Liver (tissue), 9 donors: ENCODE results near the gene PTPRN2. TPM values are rescaled to one million over a fixed set of nuclear protein-coding genes. Genes with fewer than 3 reads are reported as not detected.

Source experiments
- DNase-seq: peaks from one replicate; pipeline ENCODE4 v3.0.0-alpha.2; 2017; ENCODE audit warnings: low spot score
- H3K27ac ChIP-seq, 2 donors: one replicate each; pipeline ENCODE4 v1.7.0; 2013; ENCODE audit warnings: inconsistent platforms in 2 of 2, low read length in 2 of 2, control low read depth in 1 of 2, low read depth in 1 of 2, mild to moderate bottlenecking in 1 of 2
- H3K27me3 ChIP-seq, 4 donors: one replicate each; pipeline versions ENCODE4 v1.6.1 to v1.7.0; 2013; ENCODE audit warnings: low read length in 3 of 4, inconsistent platforms in 1 of 4, mild to moderate bottlenecking in 1 of 4, moderate library complexity in 1 of 4; ENCODE audit not compliant: control insufficient read depth in 4 of 4, insufficient read depth in 4 of 4
- H3K36me3 ChIP-seq, 4 donors: one replicate each; pipeline versions ENCODE4 v1.6.1 to v1.7.0; 2013; ENCODE audit warnings: low read length in 3 of 4, mild to moderate bottlenecking in 3 of 4, low read depth in 1 of 4, moderate library complexity in 1 of 4; ENCODE audit not compliant: control insufficient read depth in 4 of 4, insufficient read depth in 3 of 4
- H3K4me1 ChIP-seq, 4 donors: one replicate each; pipeline versions ENCODE4 v1.6.1 to v1.7.0; 2013; ENCODE audit warnings: low read length in 3 of 4, mild to moderate bottlenecking in 3 of 4, moderate library complexity in 1 of 4; ENCODE audit not compliant: control insufficient read depth in 4 of 4, insufficient read depth in 4 of 4
- H3K4me3 ChIP-seq, 3 donors: one replicate each; pipeline versions ENCODE4 v1.6.1 to v1.7.0; 2013; ENCODE audit warnings: low read length in 3 of 3, control low read depth in 1 of 3, low read depth in 1 of 3, mild to moderate bottlenecking in 1 of 3
- H3K9ac ChIP-seq, 2 donors: one replicate each; pipeline ENCODE4 v1.7.0; 2013; ENCODE audit warnings: low read length in 2 of 2, mild to moderate bottlenecking in 2 of 2, moderate library complexity in 2 of 2, control low read depth in 1 of 2, low read depth in 1 of 2
- H3K9me3 ChIP-seq, 4 donors: one replicate each; pipeline versions ENCODE4 v1.6.1 to v1.7.0; 2013; ENCODE audit warnings: low read length in 3 of 4; ENCODE audit not compliant: control insufficient read depth in 4 of 4
- EGR1 ChIP-seq, 2 donors: IDR thresholded peaks; 2 replicates each; pipeline ENCODE4 v1.6.1; 2016 to 2018; ENCODE audit warnings: antibody characterized with exemption in 2 of 2, low read depth in 2 of 2
- FOXA1 ChIP-seq: IDR thresholded peaks from 2 replicates; pipeline ENCODE4 v1.6.1; 2016; ENCODE audit warnings: antibody characterized with exemption
- FOXA2 ChIP-seq: IDR thresholded peaks from 2 replicates; pipeline ENCODE4 v1.6.1; 2016; ENCODE audit warnings: antibody characterized with exemption
- GABPA ChIP-seq, 2 donors: IDR thresholded peaks in 1 of 2; conservative IDR thresholded peaks in 1 of 2; 2 replicates each; pipeline ENCODE4 v1.6.1; 2016; ENCODE audit warnings: antibody characterized with exemption in 2 of 2, mild to moderate bottlenecking in 1 of 2, moderate library complexity in 1 of 2
- HNF4A ChIP-seq, 2 donors: conservative IDR thresholded peaks; 2 replicates each; pipeline ENCODE4 v1.6.1; 2016; ENCODE audit warnings: antibody characterized with exemption in 2 of 2, mild to moderate bottlenecking in 2 of 2
- HNF4G ChIP-seq: IDR thresholded peaks from 2 replicates; pipeline ENCODE4 v1.6.1; 2016; ENCODE audit warnings: antibody characterized with exemption
- JUND ChIP-seq, 2 donors: IDR thresholded peaks; 2 replicates each; pipeline ENCODE4 v1.6.1; 2016; ENCODE audit warnings: antibody characterized with exemption in 2 of 2
- MAX ChIP-seq: IDR thresholded peaks from 2 replicates; pipeline ENCODE4 v1.6.1; 2016; ENCODE audit warnings: antibody characterized with exemption
- NR2F2 ChIP-seq: IDR thresholded peaks from 2 replicates; pipeline ENCODE4 v1.6.1; 2016; ENCODE audit warnings: antibody characterized with exemption
- TAF1 ChIP-seq: conservative IDR thresholded peaks from 2 replicates; pipeline ENCODE4 v1.6.1; 2016; ENCODE audit warnings: antibody characterized with exemption, mild to moderate bottlenecking
- YY1 ChIP-seq: IDR thresholded peaks from 2 replicates; pipeline ENCODE4 v1.6.1; 2016; ENCODE audit warnings: antibody characterized with exemption, mild to moderate bottlenecking
- WGBS: extraction: QIAGEN DNeasy Blood & Tissue Kit; methylation state at CpG from one replicate; pipeline ENCODE4 v1.1.7; 2013; 5-methylcytosine and 5-hydroxymethylcytosine counted together
- polyA plus RNA-seq, 2 donors: library from polyadenylated mRNA; stranded (reverse) in 1 of 2; unstranded in 1 of 2; fragments of 200-250 nt in 1 of 2; fragments of >200 nt in 1 of 2; fragmentation: Nextera tagmentation in 1 of 2; extraction: Ambion mirVana in 1 of 2; gene quantifications; one replicate each; pipeline versions ENCODE4 v1.2.1 to v1.2.3, GENCODE V29; 2013 to 2015
- total RNA-seq, 2 donors: library from RNA; depleted of rRNA; stranded (reverse); fragments of >200 nt; gene quantifications; one replicate each; pipeline ENCODE4 v1.2.3, GENCODE V29; 2014
- TF ChIP-seq, protein P1 (sequence below): IDR thresholded peaks from 2 replicates; pipeline ENCODE4 v1.6.1; 2016; ENCODE audit warnings: antibody characterized with exemption, mild to moderate bottlenecking
- TF ChIP-seq, protein P2 (sequence below): fragments of 150-350 bp; IDR thresholded peaks from 2 replicates; pipeline ENCODE4 v1.5.1; 2017; ENCODE audit warnings: improper control_type of control experiment, low read depth, low read length; ENCODE audit not compliant: missing input control
- TF ChIP-seq, protein P3 (sequence below): IDR thresholded peaks from 2 replicates; pipeline ENCODE4 v1.6.1; 2016; ENCODE audit warnings: antibody characterized with exemption
- donor health status: healthy.
- donor health status: healthy.
- donor health status: healthy.
- donor health status: healthy.
- donor health status: healthy.

Gene PTPRN2
- total and polyA plus RNA-seq, 4 donors = 0.75 to 1.9 (median 1.1) TPM

DNA sequence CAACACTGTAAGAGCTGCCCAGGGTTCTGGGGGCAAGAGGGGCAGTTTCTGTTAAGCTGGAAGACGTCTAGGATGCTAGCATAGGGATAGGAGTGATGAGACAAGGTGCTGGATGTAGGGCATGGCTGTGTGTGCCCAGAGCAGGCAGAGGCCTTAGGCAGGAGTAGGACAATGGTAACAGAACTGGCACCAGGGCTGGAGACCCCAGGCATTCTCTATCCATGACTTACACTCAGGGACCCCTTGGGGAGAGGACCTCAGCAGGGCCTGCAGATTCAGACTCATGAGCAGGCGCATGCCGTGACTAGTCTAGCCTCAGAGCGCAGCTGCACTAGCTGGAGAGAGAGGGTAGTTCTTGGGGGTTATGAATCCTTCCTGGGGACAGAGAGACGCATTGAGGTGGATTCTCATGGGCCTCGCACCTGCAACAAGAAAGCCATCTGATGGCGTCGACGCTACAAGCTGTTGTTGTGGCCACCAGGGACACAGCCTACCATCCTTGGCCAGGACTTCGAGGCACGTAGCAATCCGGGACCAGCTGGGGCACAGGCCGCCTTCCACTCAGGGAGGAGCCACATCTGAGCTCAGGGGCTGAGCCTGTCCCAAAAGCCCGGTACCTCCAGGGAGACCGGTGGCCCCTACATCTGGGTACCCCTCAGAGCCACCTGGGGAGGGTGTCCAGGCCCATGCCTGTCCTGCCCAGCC is 474.1 kb downstream of the PTPRN2 start:
- no peak overlapping the region for H3K27ac ChIP-seq
- H3K27me3 ChIP-seq = no peaks in the 10 kb centered on the region
- peaks cover 3 to 9% (median 8%) of the 10 kb centered on the region in 4 donors for H3K9me3 ChIP-seq
- WGBS = 89% methylated on average over 15 of the region's 15 CpGs
- no peak overlapping the region for H3K4me3 ChIP-seq
- DNase-seq = no peak
- no peaks in the 10 kb centered on the region for H3K4me1 ChIP-seq
- H3K9ac ChIP-seq = no peak overlapping the region
- no peaks in the 10 kb centered on the region for H3K36me3 ChIP-seq
- TF ChIP-seq FOXA1 (no peak), EGR1 (IDR thresholded peaks at IDR 0.05; ENCODE audit: low read depth in 2 of 2) (no peak), FOXA2 (no peak)

- Histone ChIP-seq H3K27me3 (no peaks in the 10 kb centered on the region), H3K4me1 (no peaks in the 10 kb centered on the region), H3K36me3 (no peaks in the 10 kb centered on the region), H3K27ac (no peak overlapping the region), H3K9ac (no peak overlapping the region), H3K9me3 (peaks cover 3 to 9% (median 8%) of the 10 kb centered on the region in 4 donors), H3K4me3 (no peak overlapping the region)
- WGBS = 88% methylated on average over 16 of the region's 16 CpGs
- TF ChIP-seq NR2F2 = no peak
- TF ChIP-seq, protein P1, sequence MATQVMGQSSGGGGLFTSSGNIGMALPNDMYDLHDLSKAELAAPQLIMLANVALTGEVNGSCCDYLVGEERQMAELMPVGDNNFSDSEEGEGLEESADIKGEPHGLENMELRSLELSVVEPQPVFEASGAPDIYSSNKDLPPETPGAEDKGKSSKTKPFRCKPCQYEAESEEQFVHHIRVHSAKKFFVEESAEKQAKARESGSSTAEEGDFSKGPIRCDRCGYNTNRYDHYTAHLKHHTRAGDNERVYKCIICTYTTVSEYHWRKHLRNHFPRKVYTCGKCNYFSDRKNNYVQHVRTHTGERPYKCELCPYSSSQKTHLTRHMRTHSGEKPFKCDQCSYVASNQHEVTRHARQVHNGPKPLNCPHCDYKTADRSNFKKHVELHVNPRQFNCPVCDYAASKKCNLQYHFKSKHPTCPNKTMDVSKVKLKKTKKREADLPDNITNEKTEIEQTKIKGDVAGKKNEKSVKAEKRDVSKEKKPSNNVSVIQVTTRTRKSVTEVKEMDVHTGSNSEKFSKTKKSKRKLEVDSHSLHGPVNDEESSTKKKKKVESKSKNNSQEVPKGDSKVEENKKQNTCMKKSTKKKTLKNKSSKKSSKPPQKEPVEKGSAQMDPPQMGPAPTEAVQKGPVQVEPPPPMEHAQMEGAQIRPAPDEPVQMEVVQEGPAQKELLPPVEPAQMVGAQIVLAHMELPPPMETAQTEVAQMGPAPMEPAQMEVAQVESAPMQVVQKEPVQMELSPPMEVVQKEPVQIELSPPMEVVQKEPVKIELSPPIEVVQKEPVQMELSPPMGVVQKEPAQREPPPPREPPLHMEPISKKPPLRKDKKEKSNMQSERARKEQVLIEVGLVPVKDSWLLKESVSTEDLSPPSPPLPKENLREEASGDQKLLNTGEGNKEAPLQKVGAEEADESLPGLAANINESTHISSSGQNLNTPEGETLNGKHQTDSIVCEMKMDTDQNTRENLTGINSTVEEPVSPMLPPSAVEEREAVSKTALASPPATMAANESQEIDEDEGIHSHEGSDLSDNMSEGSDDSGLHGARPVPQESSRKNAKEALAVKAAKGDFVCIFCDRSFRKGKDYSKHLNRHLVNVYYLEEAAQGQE = no peak
- no peak for TF ChIP-seq JUND (IDR thresholded peaks at IDR 0.05)
- no peak for TF ChIP-seq MAX
- TF ChIP-seq, protein P2, sequence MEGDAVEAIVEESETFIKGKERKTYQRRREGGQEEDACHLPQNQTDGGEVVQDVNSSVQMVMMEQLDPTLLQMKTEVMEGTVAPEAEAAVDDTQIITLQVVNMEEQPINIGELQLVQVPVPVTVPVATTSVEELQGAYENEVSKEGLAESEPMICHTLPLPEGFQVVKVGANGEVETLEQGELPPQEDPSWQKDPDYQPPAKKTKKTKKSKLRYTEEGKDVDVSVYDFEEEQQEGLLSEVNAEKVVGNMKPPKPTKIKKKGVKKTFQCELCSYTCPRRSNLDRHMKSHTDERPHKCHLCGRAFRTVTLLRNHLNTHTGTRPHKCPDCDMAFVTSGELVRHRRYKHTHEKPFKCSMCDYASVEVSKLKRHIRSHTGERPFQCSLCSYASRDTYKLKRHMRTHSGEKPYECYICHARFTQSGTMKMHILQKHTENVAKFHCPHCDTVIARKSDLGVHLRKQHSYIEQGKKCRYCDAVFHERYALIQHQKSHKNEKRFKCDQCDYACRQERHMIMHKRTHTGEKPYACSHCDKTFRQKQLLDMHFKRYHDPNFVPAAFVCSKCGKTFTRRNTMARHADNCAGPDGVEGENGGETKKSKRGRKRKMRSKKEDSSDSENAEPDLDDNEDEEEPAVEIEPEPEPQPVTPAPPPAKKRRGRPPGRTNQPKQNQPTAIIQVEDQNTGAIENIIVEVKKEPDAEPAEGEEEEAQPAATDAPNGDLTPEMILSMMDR = no peak
- no peak for TF ChIP-seq HNF4A (conservative IDR thresholded peaks at IDR 0.05)
- no peak for TF ChIP-seq FOXA2
- no peak for TF ChIP-seq FOXA1
- TF ChIP-seq YY1 = no peak
- TF ChIP-seq HNF4G = no peak
- TF ChIP-seq, protein P3, sequence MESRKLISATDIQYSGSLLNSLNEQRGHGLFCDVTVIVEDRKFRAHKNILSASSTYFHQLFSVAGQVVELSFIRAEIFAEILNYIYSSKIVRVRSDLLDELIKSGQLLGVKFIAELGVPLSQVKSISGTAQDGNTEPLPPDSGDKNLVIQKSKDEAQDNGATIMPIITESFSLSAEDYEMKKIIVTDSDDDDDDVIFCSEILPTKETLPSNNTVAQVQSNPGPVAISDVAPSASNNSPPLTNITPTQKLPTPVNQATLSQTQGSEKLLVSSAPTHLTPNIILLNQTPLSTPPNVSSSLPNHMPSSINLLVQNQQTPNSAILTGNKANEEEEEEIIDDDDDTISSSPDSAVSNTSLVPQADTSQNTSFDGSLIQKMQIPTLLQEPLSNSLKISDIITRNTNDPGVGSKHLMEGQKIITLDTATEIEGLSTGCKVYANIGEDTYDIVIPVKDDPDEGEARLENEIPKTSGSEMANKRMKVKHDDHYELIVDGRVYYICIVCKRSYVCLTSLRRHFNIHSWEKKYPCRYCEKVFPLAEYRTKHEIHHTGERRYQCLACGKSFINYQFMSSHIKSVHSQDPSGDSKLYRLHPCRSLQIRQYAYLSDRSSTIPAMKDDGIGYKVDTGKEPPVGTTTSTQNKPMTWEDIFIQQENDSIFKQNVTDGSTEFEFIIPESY = no peak
- no peak for TF ChIP-seq GABPA (IDR thresholded peaks at IDR 0.05 in 1 of 2, conservative IDR thresholded peaks at IDR 0.05 in 1 of 2)
- TF ChIP-seq TAF1 = no peak
- no peak for DNase-seq
These were observed 474.9 kb downstream of the PTPRN2 start for GRCh38 chr7:158112571-158113320.
